GM12878 (cell line): ENCODE data around the gene UBA5. TPM values are rescaled to one million over a fixed set of nuclear protein-coding genes. Genes with fewer than 3 reads are reported as not detected.

ENCODE experiments used
- ATAC-seq: fragments of 200-7000 bp; cut with Tn5 transposase; 3 replicates; pipeline ENCODE4 v1.9.1; 2020; ENCODE audit warnings: mild to moderate bottlenecking, moderate library complexity
- BruUV-seq: library from RNA; stranded (reverse); fragments of 400-500 nt; replicated peaks from 2 replicates; lab custom pipeline; 2021; lab: Mats Ljungman, UMichigan
- CTCF ChIA-PET: fragments of 300-600 bp; sonication (Branson Sonifier 250); formaldehyde crosslinking; extraction: SDS; loops from one replicate; lab custom pipeline; 2021; ENCODE audit warnings: inconsistent platforms; lab: Yijun Ruan, JAX
- POLR2A ChIA-PET: fragments of 350-600 bp; formaldehyde crosslinking; extraction: SDS; loops from one replicate; lab custom pipeline; 2021; ENCODE audit warnings: inconsistent platforms; lab: Charles Lee
- RAD21 ChIA-PET: fragments of 300-600 bp; sonication (Branson Sonifier 250); formaldehyde crosslinking; loops from one replicate; lab custom pipeline; 2023; ENCODE audit warnings: antibody characterized with exemption; ENCODE audit not compliant: unreplicated experiment; lab: Charles Lee
- SMC1A ChIA-PET: fragments of 300-600 bp; sonication (Branson Sonifier 250); formaldehyde crosslinking; loops from one replicate; lab custom pipeline; 2023; ENCODE audit not compliant: unreplicated experiment, uncharacterized antibody; lab: Charles Lee
- DNase-seq: peaks from one replicate; pipeline ENCODE4 v3.0.0-alpha.2; 2011; ENCODE audit warnings: low read depth, low spot score
- FAIRE-seq: peaks from 3 replicates; lab custom pipeline; 2011; peaks lifted over from hg19 to GRCh38; lab: Jason Lieb, UNC
- H2AFZ ChIP-seq: 2 replicates; pipeline ENCODE4 v1.6.0; 2011; ENCODE audit warnings: low read depth, low read length, control low read depth; ENCODE audit not compliant: control insufficient read depth
- H3K27ac ChIP-seq: 2 replicates; pipeline ENCODE4 v1.5.1; 2011; ENCODE audit warnings: control low read depth; ENCODE audit not compliant: control insufficient read depth, insufficient read depth
- H3K27me3 ChIP-seq, 2 experiments: replicated peaks in 1 of 2; 2 replicates each; pipeline versions ENCODE4 v1.6.0 to v1.6.1; 2011; ENCODE audit warnings: low read length in 1 of 2; ENCODE audit not compliant: control insufficient read depth in 2 of 2, insufficient read depth in 2 of 2
- H3K36me3 ChIP-seq, 2 experiments: 2 replicates each; pipeline ENCODE4 v1.5.1; 2011; ENCODE audit warnings: low read length in 1 of 2; ENCODE audit not compliant: control insufficient read depth in 2 of 2, insufficient read depth in 2 of 2
- H3K4me1 ChIP-seq: 2 replicates; pipeline ENCODE4 v1.6.1; 2011; ENCODE audit warnings: mild to moderate bottlenecking, low read length, moderate library complexity, mixed read lengths; ENCODE audit not compliant: control insufficient read depth, insufficient read depth
- H3K4me2 ChIP-seq: 2 replicates; pipeline ENCODE4 v1.6.0; 2011; ENCODE audit warnings: control low read depth; ENCODE audit not compliant: control insufficient read depth, insufficient read depth
- H3K4me3 ChIP-seq: fragments of 200-600 bp; sonication (generic); 2 replicates; pipeline ENCODE4 v1.5.1; 2016
- H3K79me2 ChIP-seq: 2 replicates; pipeline ENCODE4 v1.6.0; 2011; ENCODE audit warnings: low read length; ENCODE audit not compliant: control insufficient read depth, insufficient read depth
- H3K9ac ChIP-seq: 2 replicates; pipeline ENCODE4 v1.8.0; 2011; ENCODE audit warnings: low read length, control low read depth, mixed read lengths; ENCODE audit not compliant: control insufficient read depth, insufficient read depth
- H3K9me3 ChIP-seq: replicated peaks from 3 replicates; pipeline ENCODE4 v1.5.1; 2011; ENCODE audit warnings: mild to moderate bottlenecking, low read length; ENCODE audit not compliant: control insufficient read depth, insufficient read depth
- H4K20me1 ChIP-seq: 2 replicates; pipeline ENCODE4 v1.6.0; 2011; ENCODE audit not compliant: control insufficient read depth, insufficient read depth
- BMI1 ChIP-seq: fragments of 450-650 bp; IDR thresholded peaks from 2 replicates; pipeline ENCODE4 v1.6.1; 2016; ENCODE audit warnings: mild to moderate bottlenecking, moderate library complexity, borderline replicate concordance
- GABPA ChIP-seq: IDR thresholded peaks from 2 replicates; pipeline ENCODE4 v1.6.1; 2014; ENCODE audit warnings: antibody characterized with exemption, low read depth, mild to moderate bottlenecking, inconsistent platforms
- GATAD2B ChIP-seq: fragments of 450-650 bp; conservative IDR thresholded peaks from 2 replicates; pipeline ENCODE4 v1.6.1; 2017; ENCODE audit warnings: low read depth, mild to moderate bottlenecking, moderate library complexity
- MTA2 ChIP-seq: fragments of 450-650 bp; IDR thresholded peaks from 2 replicates; pipeline ENCODE4 v1.6.1; 2016; ENCODE audit warnings: low read depth, mild to moderate bottlenecking, moderate library complexity
- NFIC ChIP-seq: IDR thresholded peaks from 2 replicates; pipeline ENCODE4 v1.6.1; 2012; ENCODE audit warnings: low read depth, mild to moderate bottlenecking, inconsistent platforms, low read length, moderate library complexity
- NFYA ChIP-seq: IDR thresholded peaks from 2 replicates; pipeline ENCODE4 v1.6.1; 2011; ENCODE audit warnings: low read depth, mild to moderate bottlenecking, low read length, improper control_type of control experiment, borderline replicate concordance
- NR2C2 ChIP-seq: IDR thresholded peaks from 2 replicates; pipeline ENCODE4 v1.6.1; 2011; ENCODE audit warnings: borderline replicate concordance, low read depth; ENCODE audit not compliant: control insufficient read depth, insufficient read length
- RFX5 ChIP-seq: IDR thresholded peaks from 2 replicates; pipeline ENCODE4 v1.6.1; 2011; ENCODE audit warnings: low read depth, low read length, improper control_type of control experiment
- SUPT20H ChIP-seq: IDR thresholded peaks from 2 replicates; pipeline ENCODE4 v1.6.1; 2011; ENCODE audit warnings: low read depth, mild to moderate bottlenecking, low read length, moderate library complexity, borderline replicate concordance; ENCODE audit not compliant: control insufficient read depth
- ZNF207 ChIP-seq: fragments of 450-650 bp; IDR thresholded peaks from 2 replicates; pipeline ENCODE4 v1.6.1; 2014; ENCODE audit warnings: antibody characterized with exemption, mild to moderate bottlenecking, borderline replicate concordance
- ZNF622 ChIP-seq: fragments of 450-650 bp; IDR thresholded peaks from 2 replicates; pipeline ENCODE4 v1.6.1; 2017; ENCODE audit warnings: mild to moderate bottlenecking, inconsistent platforms
- ZSCAN29 ChIP-seq: fragments of 450-650 bp; IDR thresholded peaks from 2 replicates; pipeline ENCODE4 v1.6.1; 2017; ENCODE audit warnings: mild to moderate bottlenecking, moderate library complexity
- ZZZ3 ChIP-seq: IDR thresholded peaks from 2 replicates; pipeline ENCODE4 v1.6.1; 2011; ENCODE audit warnings: low read depth; ENCODE audit not compliant: control insufficient read depth, insufficient read length
- WGBS: methylation state at CpG from one replicate; pipeline ENCODE4 v1.1.6; 2016; ENCODE audit warnings: low lambda C conversion rate; ENCODE audit not compliant: insufficient replicate concordance, insufficient coverage; ENCODE audit errors: missing lambda C conversion rate; 5-methylcytosine and 5-hydroxymethylcytosine counted together
- in situ Hi-C: fragments of 300-500 bp; cut with MboI; formaldehyde crosslinking; loops from 9 replicates; pipeline ENCODE4 v1.14.3; 2018; ENCODE audit warnings: mixed read lengths
- intact Hi-C: fragments of 100-400 bp; cut with micrococcal nuclease; formaldehyde crosslinking; loops from one replicate; pipeline ENCODE4 v1.14.2; 2022; ENCODE audit not compliant: unreplicated experiment
- polyA plus RNA-seq, 11 experiments: library from polyadenylated mRNA; depleted of rRNA in 4 of 11; unstranded in 6 of 11; stranded (reverse) in 5 of 11; fragments of >200 nt; fragmentation: Nextera tagmentation in 4 of 11; fragmentation: Illumina TruSeq in 1 of 11; extraction: Ambion mirVana in 4 of 11; extraction: Trizol in 1 of 11; gene quantifications; 1 replicate in 1 of 11; 2 replicates in 10 of 11; pipeline versions ENCODE4 v1.2.1 to v1.2.3, GENCODE V29; 2011 to 2016; ENCODE audit warnings: inconsistent platforms in 2 of 11, missing spikeins in 2 of 11, low read depth in 1 of 11
- total RNA-seq, 4 experiments: library from RNA; depleted of rRNA in 3 of 4; stranded (reverse); fragments of >200 nt in 3 of 4; fragmentation: Illumina TruSeq in 1 of 4; extraction: Trizol in 1 of 4; gene quantifications; 2 replicates each; pipeline versions ENCODE4 v1.2.1 to v1.2.3, GENCODE V29; 2013 to 2021
- TF ChIP-seq, protein P1 (sequence below): fragments of 450-650 bp; IDR thresholded peaks from 2 replicates; pipeline ENCODE4 v1.6.1; 2017; ENCODE audit warnings: mild to moderate bottlenecking

The UBA5 gene
- total and polyA plus RNA-seq, 10 of the 15 experiments (the other 5 are each of a cell fraction or from before 2014, with no cell fraction given), result 10.2 to 62.1 (median 43.8) TPM

DNA sequence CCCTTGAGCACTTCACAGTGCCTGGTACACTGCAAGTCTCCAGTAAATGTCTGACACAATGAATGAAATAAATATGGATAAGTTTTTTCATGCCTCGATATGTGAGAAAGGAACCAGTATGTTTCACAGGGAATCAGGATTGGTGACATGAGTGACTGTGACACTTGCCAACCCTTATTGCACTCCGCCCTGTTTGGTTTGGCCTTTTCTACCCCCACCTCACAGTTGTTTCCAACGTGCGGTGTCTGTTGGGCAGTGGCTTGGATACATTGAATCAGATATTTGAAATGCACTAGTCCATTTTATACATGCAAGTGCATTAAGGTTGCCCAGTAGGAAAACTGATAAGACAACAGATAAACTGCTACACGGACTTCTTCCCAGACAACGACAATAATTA, 60.1 kb downstream of the UBA5 start:
- TF ChIP-seq ZSCAN29 (no peak), GABPA (no peak), GATAD2B (no peak), BMI1 (no peak), MTA2 (no peak), ZZZ3 (no peak), NFYA (no peak), NR2C2 (no peak), ZNF622 (no peak), SUPT20H (no peak), ZNF207 (no peak), NFIC (no peak), RFX5 (no peak)
- TF ChIP-seq, protein P1, sequence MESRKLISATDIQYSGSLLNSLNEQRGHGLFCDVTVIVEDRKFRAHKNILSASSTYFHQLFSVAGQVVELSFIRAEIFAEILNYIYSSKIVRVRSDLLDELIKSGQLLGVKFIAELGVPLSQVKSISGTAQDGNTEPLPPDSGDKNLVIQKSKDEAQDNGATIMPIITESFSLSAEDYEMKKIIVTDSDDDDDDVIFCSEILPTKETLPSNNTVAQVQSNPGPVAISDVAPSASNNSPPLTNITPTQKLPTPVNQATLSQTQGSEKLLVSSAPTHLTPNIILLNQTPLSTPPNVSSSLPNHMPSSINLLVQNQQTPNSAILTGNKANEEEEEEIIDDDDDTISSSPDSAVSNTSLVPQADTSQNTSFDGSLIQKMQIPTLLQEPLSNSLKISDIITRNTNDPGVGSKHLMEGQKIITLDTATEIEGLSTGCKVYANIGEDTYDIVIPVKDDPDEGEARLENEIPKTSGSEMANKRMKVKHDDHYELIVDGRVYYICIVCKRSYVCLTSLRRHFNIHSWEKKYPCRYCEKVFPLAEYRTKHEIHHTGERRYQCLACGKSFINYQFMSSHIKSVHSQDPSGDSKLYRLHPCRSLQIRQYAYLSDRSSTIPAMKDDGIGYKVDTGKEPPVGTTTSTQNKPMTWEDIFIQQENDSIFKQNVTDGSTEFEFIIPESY, result no peak
- Histone ChIP-seq H3K27me3 (no peaks in the 10 kb centered on the region), H3K9ac (no peak overlapping the region), H3K9me3 (no peaks in the 10 kb centered on the region), H3K4me2 (no peak overlapping the region), H3K4me3 (no peak overlapping the region), H3K79me2 (peaks cover 3% of the 10 kb centered on the region), H2AFZ (no peak overlapping the region), H3K36me3 (peaks cover 0 to 3% of the 10 kb centered on the region in 2 experiments; a peak in 1 of 4 replicates), H4K20me1 (no peaks in the 10 kb centered on the region), H3K4me1 (no peaks in the 10 kb centered on the region), H3K27ac (no peak overlapping the region)
- POLR2A ChIA-PET, result no interaction called here
- 98% methylated on average over 6 of the region's 6 CpGs for WGBS
- ATAC-seq (no peak), FAIRE-seq (no peak), DNase-seq (no peak)
- SMC1A ChIA-PET, result interaction anchor here (0.6 kb wide), 1 partner anchor 254 kb away, joined by 3 read pairs; no protein-coding TSS in a partner anchor
- intact Hi-C loops (loop anchor here (5.0 to 10.0 kb wide), 4 partner anchors 575 to 1767 kb away; partner anchors contain the start of genes ANAPC13, CDV3 and CEP63), in situ Hi-C loops (no loop called here)
- CTCF ChIA-PET, result no interaction called here
- RAD21 ChIA-PET, result no interaction called here
- BruUV-seq, result no TSS peak
